C4-2B (cell line): Measurements from ENCODE around the gene FHIT.

Experiments
- H3K27ac ChIP-seq: fragments of 450-650 bp; 2 replicates; pipeline ENCODE4 v1.5.1; 2017
- CTCF ChIP-seq: fragments of 450-650 bp; conservative IDR thresholded peaks from 2 replicates; pipeline ENCODE4 v1.5.1; 2017; ENCODE audit warnings: mild to moderate bottlenecking
- ZFX ChIP-seq: fragments of 450-650 bp; IDR thresholded peaks from 2 replicates; pipeline ENCODE4 v1.6.1; 2017

Gene FHIT

GRCh38 chr3:61158216-61158615, 93.0 kb downstream of the FHIT start:
- no peak overlapping the region for H3K27ac ChIP-seq
- TF ChIP-seq CTCF (no peak), ZFX (no peak)

- TF ChIP-seq CTCF (no peak), ZFX (no peak)
Observed at GRCh38 chr3:61157414-61157813, 93.8 kb downstream of the FHIT start.

GRCh38 chr3:61155701-61156292, 95.5 kb downstream of the FHIT start:
- TF ChIP-seq CTCF (no peak), ZFX (no peak)
- H3K27ac ChIP-seq, result no peak overlapping the region

More at GRCh38 chr3:61157414-61157813, 93.8 kb downstream of the FHIT start:
- no peak overlapping the region for H3K27ac ChIP-seq

DNA sequence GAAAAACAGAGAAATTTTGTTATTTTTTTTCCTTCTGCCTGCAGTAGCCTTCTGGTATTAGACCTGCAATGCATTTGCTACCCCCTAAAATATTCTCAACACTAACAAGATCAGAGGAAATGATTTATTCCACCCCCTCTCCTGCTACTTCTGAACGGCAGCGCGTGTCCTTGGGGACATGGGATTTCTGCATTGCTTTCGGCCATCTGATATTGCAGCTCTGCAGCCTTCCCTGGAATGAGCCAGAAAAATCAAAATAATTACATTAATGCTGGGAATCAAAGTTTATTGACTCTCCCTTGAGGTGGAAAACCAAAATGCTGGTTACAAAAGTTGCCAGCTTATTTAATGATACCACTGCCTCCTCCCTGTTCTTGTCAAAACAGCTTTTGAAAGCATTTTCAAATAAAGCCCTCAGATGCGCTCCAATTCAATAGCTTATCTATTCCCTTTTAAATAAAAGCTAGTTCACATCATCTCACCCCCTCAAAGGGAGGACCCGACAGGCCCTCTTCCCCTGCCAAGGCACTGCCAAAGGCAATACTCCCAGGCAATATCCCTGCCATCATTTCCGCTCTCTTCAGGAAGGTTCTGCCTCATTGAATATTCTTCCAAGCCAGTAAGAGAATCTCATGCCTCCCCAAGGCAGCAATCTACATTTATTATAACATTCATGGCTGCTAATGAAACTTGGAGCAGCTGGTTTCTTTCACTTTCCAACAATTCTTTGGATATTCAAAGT, 96.6 kb downstream of the FHIT start:
- TF ChIP-seq CTCF (no peak), ZFX (no peak)
- H3K27ac ChIP-seq, result no peak overlapping the region

- TF ChIP-seq ZFX (no peak), CTCF (no peak)
- no peak overlapping the region for H3K27ac ChIP-seq
Observed at GRCh38 chr3:61152071-61152470, 99.2 kb downstream of the FHIT start.

GRCh38 chr3:61149236-61149635, 102.0 kb downstream of the FHIT start:
- TF ChIP-seq ZFX, result no peak

GRCh38 chr3:61146010-61146890, 105.0 kb downstream of the FHIT start:
- TF ChIP-seq CTCF (no peak), ZFX (no peak)
- H3K27ac ChIP-seq, result no peak overlapping the region

More at GRCh38 chr3:61149236-61149635, 102.0 kb downstream of the FHIT start:
- no peak overlapping the region for H3K27ac ChIP-seq
